WI38 (cell line): Measurements from ENCODE around the gene ATE1.

Source experiments
- H3K4me3 ChIP-seq: 2 replicates; pipeline ENCODE4 v1.5.1; 2011; ENCODE audit warnings: low read depth, mild to moderate bottlenecking, control low read depth, low read length
- CTCF ChIP-seq: IDR thresholded peaks from 2 replicates; pipeline ENCODE4 v1.5.1; 2012; ENCODE audit warnings: low read depth, mild to moderate bottlenecking, control low read depth, low read length

Gene ATE1

GRCh38 chr10:121819049-121819448, 108.8 kb downstream of the ATE1 start:
- no peak for TF ChIP-seq CTCF
- no peak overlapping the region for H3K4me3 ChIP-seq

- no peak overlapping the region for H3K4me3 ChIP-seq
- TF ChIP-seq CTCF = no peak
Measured at GRCh38 chr10:121818599-121818998, 109.2 kb downstream of the ATE1 start.

- no peak overlapping the region for H3K4me3 ChIP-seq
Measured at GRCh38 chr10:121816197-121816596, 111.6 kb downstream of the ATE1 start.

GRCh38 chr10:121813857-121814256, 114.0 kb downstream of the ATE1 start:
- no peak overlapping the region for H3K4me3 ChIP-seq
- TF ChIP-seq CTCF = no peak

More at GRCh38 chr10:121816197-121816596, 111.6 kb downstream of the ATE1 start:
- no peak for TF ChIP-seq CTCF

- TF ChIP-seq CTCF = no peak
- H3K4me3 ChIP-seq = no peak overlapping the region
Measured at GRCh38 chr10:121813211-121813815, 114.5 kb downstream of the ATE1 start.

GRCh38 chr10:121812031-121812430, 115.8 kb downstream of the ATE1 start:
- no peak for TF ChIP-seq CTCF
- no peak overlapping the region for H3K4me3 ChIP-seq

- H3K4me3 ChIP-seq = no peak overlapping the region
- TF ChIP-seq CTCF = no peak
Measured at GRCh38 chr10:121811386-121811785, 116.4 kb downstream of the ATE1 start.
